DND-41 (cell line): ENCODE data around the gene RPS6KC1.

ENCODE experiments used
- EZH2 ChIP-seq: IDR thresholded peaks from 3 replicates; pipeline ENCODE4 v1.6.1; 2012; ENCODE audit warnings: borderline replicate concordance, low read depth, mild to moderate bottlenecking, moderate library complexity, low read length, inconsistent platforms; ENCODE audit not compliant: severe bottlenecking
- TF ChIP-seq, protein P1 (sequence below): IDR thresholded peaks from 2 replicates; pipeline ENCODE4 v1.5.1; 2012; ENCODE audit warnings: borderline replicate concordance, low read length, moderate library complexity, mild to moderate bottlenecking; ENCODE audit not compliant: poor library complexity, severe bottlenecking; ENCODE audit errors: extremely low read depth

GRCh38 chr1:213008564-213008963, 42.5 kb upstream of the RPS6KC1 start:
- TF ChIP-seq, protein P1, sequence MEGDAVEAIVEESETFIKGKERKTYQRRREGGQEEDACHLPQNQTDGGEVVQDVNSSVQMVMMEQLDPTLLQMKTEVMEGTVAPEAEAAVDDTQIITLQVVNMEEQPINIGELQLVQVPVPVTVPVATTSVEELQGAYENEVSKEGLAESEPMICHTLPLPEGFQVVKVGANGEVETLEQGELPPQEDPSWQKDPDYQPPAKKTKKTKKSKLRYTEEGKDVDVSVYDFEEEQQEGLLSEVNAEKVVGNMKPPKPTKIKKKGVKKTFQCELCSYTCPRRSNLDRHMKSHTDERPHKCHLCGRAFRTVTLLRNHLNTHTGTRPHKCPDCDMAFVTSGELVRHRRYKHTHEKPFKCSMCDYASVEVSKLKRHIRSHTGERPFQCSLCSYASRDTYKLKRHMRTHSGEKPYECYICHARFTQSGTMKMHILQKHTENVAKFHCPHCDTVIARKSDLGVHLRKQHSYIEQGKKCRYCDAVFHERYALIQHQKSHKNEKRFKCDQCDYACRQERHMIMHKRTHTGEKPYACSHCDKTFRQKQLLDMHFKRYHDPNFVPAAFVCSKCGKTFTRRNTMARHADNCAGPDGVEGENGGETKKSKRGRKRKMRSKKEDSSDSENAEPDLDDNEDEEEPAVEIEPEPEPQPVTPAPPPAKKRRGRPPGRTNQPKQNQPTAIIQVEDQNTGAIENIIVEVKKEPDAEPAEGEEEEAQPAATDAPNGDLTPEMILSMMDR, result no peak
- no peak for TF ChIP-seq EZH2
